Endodermal cell (in vitro differentiated cells): ENCODE data around the gene DRP2. TPM values are rescaled to one million over a fixed set of nuclear protein-coding genes. Genes with fewer than 3 reads are reported as not detected.

Experiments used
- DNase-seq: peaks from one replicate; pipeline ENCODE4 v3.0.0-alpha.2; 2017
- H3K27ac ChIP-seq: 2 replicates; pipeline ENCODE4 v1.5.1; 2013; ENCODE audit warnings: mild to moderate bottlenecking, low read depth, low read length, moderate library complexity
- H3K27me3 ChIP-seq: 2 replicates; pipeline ENCODE4 v1.6.1; 2013; ENCODE audit warnings: mild to moderate bottlenecking, low read length, moderate library complexity; ENCODE audit not compliant: insufficient read depth, control insufficient read depth, poor library complexity, severe bottlenecking
- H3K36me3 ChIP-seq: 2 replicates; pipeline ENCODE4 v1.7.0; 2013; ENCODE audit warnings: mild to moderate bottlenecking, low read length, moderate library complexity; ENCODE audit not compliant: control insufficient read depth, insufficient read depth
- H3K4me1 ChIP-seq: one replicate; pipeline ENCODE4 v1.7.0; 2013; ENCODE audit warnings: low read length; ENCODE audit not compliant: control insufficient read depth, insufficient read depth
- H3K4me3 ChIP-seq: 2 replicates; pipeline ENCODE4 v1.5.1; 2013; ENCODE audit warnings: mild to moderate bottlenecking, low read length, moderate library complexity
- H3K9ac ChIP-seq: 2 replicates; pipeline ENCODE4 v1.6.1; 2013; ENCODE audit warnings: mild to moderate bottlenecking, low read length, moderate library complexity; ENCODE audit not compliant: poor library complexity, severe bottlenecking; ENCODE audit errors: extremely low read depth
- H3K9me3 ChIP-seq: 2 replicates; pipeline ENCODE4 v1.6.1; 2013; ENCODE audit warnings: mild to moderate bottlenecking, low read length, moderate library complexity; ENCODE audit not compliant: control insufficient read depth
- H3K27ac Mint-ChIP-seq: 2 replicates; pipeline ENCODE4 v1.8.0; 2020; ENCODE audit warnings: mixed read lengths
- H3K27me3 Mint-ChIP-seq: 2 replicates; pipeline ENCODE4 v1.8.0; 2021; ENCODE audit warnings: mild to moderate bottlenecking, mixed read lengths; ENCODE audit not compliant: insufficient read depth
- H3K36me3 Mint-ChIP-seq: 2 replicates; pipeline ENCODE4 v1.8.0; 2020; ENCODE audit warnings: low read depth, mixed read lengths
- H3K4me1 Mint-ChIP-seq: 2 replicates; pipeline ENCODE4 v1.8.0; 2020; ENCODE audit warnings: mixed read lengths
- H3K4me3 Mint-ChIP-seq: 2 replicates; pipeline ENCODE4 v1.8.0; 2020; ENCODE audit warnings: mild to moderate bottlenecking, moderate library complexity, mixed read lengths
- H3K9me3 Mint-ChIP-seq: 2 replicates; pipeline ENCODE4 v1.8.0; 2020; ENCODE audit warnings: mild to moderate bottlenecking, mixed read lengths
- CTCF ChIP-seq: fragments of 200-600 bp; sonication (generic); conservative IDR thresholded peaks from 2 replicates; pipeline ENCODE4 v1.5.0; 2021; ENCODE audit warnings: antibody characterized with exemption, mild to moderate bottlenecking
- WGBS, 2 experiments: methylation state at CpG; one replicate each; pipeline versions ENCODE4 v1.1.5 to v1.1.7; 2013; ENCODE audit warnings: missing lambda C conversion rate in 2 of 2, mixed read lengths in 1 of 2; ENCODE audit not compliant: insufficient coverage in 1 of 2, insufficient read length in 1 of 2; 5-methylcytosine and 5-hydroxymethylcytosine counted together
- total RNA-seq, 2 donors: library from RNA; stranded (reverse); fragmentation: NEBNext Ultra II Directional in 1 of 2; extraction: Animal tissue kit (Norgen Biotek cat#: 25700) in 1 of 2; gene quantifications; 2 replicates in 1 of 2; 3 replicates in 1 of 2; pipeline ENCODE4 v1.2.1, GENCODE V29; 2021

The DRP2 gene
- total RNA-seq, 2 donors from 2014 or later: 0.15 to 0.91 TPM

DNA sequence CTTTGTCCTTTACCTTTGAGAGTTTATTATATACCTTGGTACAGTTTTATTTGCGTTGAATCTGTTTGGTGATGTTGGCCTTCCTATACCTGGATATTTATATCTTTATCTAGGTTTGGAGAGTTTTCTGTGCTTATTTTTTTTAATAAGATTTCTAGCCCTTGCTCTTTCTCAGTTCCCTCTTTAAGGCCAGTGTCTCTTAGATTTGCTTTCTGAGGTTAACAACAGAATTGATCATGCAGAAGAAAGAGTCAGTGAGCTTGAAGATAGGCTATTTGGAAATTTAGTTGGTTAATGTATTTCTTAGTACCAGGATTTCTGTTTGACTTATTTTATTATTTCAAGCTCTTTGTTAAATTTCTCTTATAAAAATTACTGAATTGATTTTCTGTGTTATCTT is 84.2 kb downstream of the DRP2 start:
- Mint-ChIP-seq H3K27me3 (peaks cover 8% of the 10 kb centered on the region), H3K36me3 (no peaks in the 10 kb centered on the region), H3K9me3 (peaks cover 48% of the 10 kb centered on the region), H3K27ac (no peak overlapping the region), H3K4me3 (no peak overlapping the region), H3K4me1 (no peaks in the 10 kb centered on the region)
- Histone ChIP-seq H3K27ac (no peak overlapping the region), H3K9ac (no peak overlapping the region), H3K4me3 (no peak overlapping the region), H3K9me3 (no peaks in the 10 kb centered on the region), H3K27me3 (no peaks in the 10 kb centered on the region), H3K36me3 (no peaks in the 10 kb centered on the region), H3K4me1 (no peaks in the 10 kb centered on the region)
- TF ChIP-seq CTCF: no peak
- WGBS, 2 experiments: no CpG with 5 or more reads among the region's 1 CpG
- no peak for DNase-seq

Other genes starting within 250 kb of the DRP2 start
- 10 to 100 TPM; 14.1 to 19.8 TPM for gene TRMT2B, start 167.7 kb upstream of the DRP2 start, total RNA-seq
- under 1 TPM; 0.75 to 0.80 TPM for gene TMEM35A, start 140.9 kb upstream of the DRP2 start, total RNA-seq
- 10 to 100 TPM; 24.5 to 36.9 TPM for gene CENPI, start 121.6 kb upstream of the DRP2 start, total RNA-seq
- gene TAF7L, start 71.5 kb downstream of the DRP2 start, total RNA-seq: under 1 TPM; 0.15 to 0.22 TPM
- 10 to 100 TPM; 18.5 to 20.7 TPM for gene TIMM8A, start 129.0 kb downstream of the DRP2 start, total RNA-seq
- gene BTK, start 166.4 kb downstream of the DRP2 start, total RNA-seq: 1 to 10 TPM; 2.3 to 3.4 TPM
- 100 to 1,000 TPM; 316 to 385 TPM for gene RPL36A, start 171.2 kb downstream of the DRP2 start, total RNA-seq
- 10 to 100 TPM; 33.2 to 35.9 TPM for gene GLA, start 188.1 kb downstream of the DRP2 start, total RNA-seq
- 10 to 100 TPM; 75.2 to 80.7 TPM for gene HNRNPH2, start 188.4 kb downstream of the DRP2 start, total RNA-seq